HG03460 (cell line): ENCODE measurements around the gene LSM14B.
"Not testable (repeated sequence)": the region's sequence is repeated elsewhere in the genome, so short reads cannot be mapped to it uniquely, and the experiment has no call there.

Experiments used
- ATAC-seq: cut with Tn5 transposase; IDR thresholded peaks from one replicate; pipeline ENCODE4 v1.9.1; 2021; ENCODE audit not compliant: unreplicated experiment

The LSM14B gene

GRCh38 chr20:62111148-62111547 is 11.1 kb upstream of the LSM14B start:
- no peak for ATAC-seq

- ATAC-seq: no peak
These were observed 9.9 kb upstream of the LSM14B start for GRCh38 chr20:62112368-62112767.

GRCh38 chr20:62114894-62115293 is 7.4 kb upstream of the LSM14B start:
- ATAC-seq: no peak

GRCh38 chr20:62115800-62116407 is 6.4 kb upstream of the LSM14B start:
- ATAC-seq: not testable (repeated sequence)

- ATAC-seq: no peak
These were observed 5.5 kb upstream of the LSM14B start for GRCh38 chr20:62116558-62117361.

GRCh38 chr20:62117362-62117646 is 5.0 kb upstream of the LSM14B start:
- no peak for ATAC-seq

GRCh38 chr20:62117658-62118057 is 4.6 kb upstream of the LSM14B start:
- ATAC-seq: no peak

GRCh38 chr20:62118113-62119043 is 3.9 kb upstream of the LSM14B start:
- no peak for ATAC-seq

- no peak for ATAC-seq
These were observed 3.2 kb upstream of the LSM14B start for GRCh38 chr20:62119115-62119514.

- no peak for ATAC-seq
These were observed 2.5 kb upstream of the LSM14B start for GRCh38 chr20:62119591-62120364.

GRCh38 chr20:62120365-62120762 is 1.9 kb upstream of the LSM14B start:
- ATAC-seq: no peak

GRCh38 chr20:62120990-62121775 is 1.1 kb upstream of the LSM14B start:
- peak; percentile 15 for ATAC-seq

GRCh38 chr20:62122654-62123449 is 577 bp downstream of the LSM14B start:
- ATAC-seq: peak; percentile 18

- no peak for ATAC-seq
These were observed 1.3 kb downstream of the LSM14B start for GRCh38 chr20:62123450-62124118.

GRCh38 chr20:62126141-62126540 is 3.9 kb downstream of the LSM14B start:
- no peak for ATAC-seq

- no peak for ATAC-seq
These were observed 5.5 kb downstream of the LSM14B start for GRCh38 chr20:62127799-62128198.

GRCh38 chr20:62128502-62128901 is 6.2 kb downstream of the LSM14B start:
- ATAC-seq: no peak

- no peak for ATAC-seq
These were observed 7.7 kb downstream of the LSM14B start for GRCh38 chr20:62129731-62130531.
